SK-N-SH (cell line): ENCODE measurements around the gene GRIP2. TPM values are rescaled to one million over a fixed set of nuclear protein-coding genes. Genes with fewer than 3 reads are reported as not detected.
A peak's percentile ranks its signal among the peaks of the same experiment; 100 is the strongest.

Experiments used
- CTCF ChIA-PET: fragments of 300-600, 350-600 bp; formaldehyde crosslinking; extraction: SDS; loops from one replicate; lab custom pipeline; 2021; lab: Yijun Ruan, JAX
- POLR2A ChIA-PET: fragments of 350-600 bp; sonication (Branson Sonifier 250); formaldehyde crosslinking; extraction: SDS; loops from one replicate; lab custom pipeline; 2020; ENCODE audit warnings: antibody characterized with exemption, inconsistent platforms; lab: Yijun Ruan, JAX
- DNase-seq: peaks from one replicate; pipeline ENCODE4 v3.0.0; 2012
- H2AFZ ChIP-seq: fragments of 200-600 bp; sonication (generic); 2 replicates; pipeline ENCODE4 v1.8.1; 2016; ENCODE audit warnings: antibody characterized with exemption, mild to moderate bottlenecking, low read depth
- H3F3A ChIP-seq: fragments of 200-600 bp; sonication (generic); replicated peaks from 2 replicates; pipeline ENCODE3; 2016; ENCODE audit warnings: antibody characterized with exemption, mild to moderate bottlenecking; ENCODE audit not compliant: insufficient read depth
- H3K27ac ChIP-seq, 2 experiments: fragments of 200-500 bp in 1 of 2; fragments of 200-600 bp in 1 of 2; sonication (Bioruptor generic) in 1 of 2; sonication (generic), shearing (Covaris generic) in 1 of 2; 2 replicates each; pipeline versions ENCODE4 v1.5.1 to v1.6.1; 2014 to 2016; ENCODE audit warnings: low read depth in 2 of 2, inconsistent platforms in 1 of 2, low read length in 1 of 2, mild to moderate bottlenecking in 1 of 2, mixed read lengths in 1 of 2
- H3K27me3 ChIP-seq: fragments of 200-600 bp; sonication (generic), shearing (Covaris generic); 2 replicates; pipeline ENCODE4 v1.6.1; 2016; ENCODE audit warnings: mixed run types; ENCODE audit not compliant: insufficient read depth
- H3K36me3 ChIP-seq, 2 experiments: fragments of 200-500 bp in 1 of 2; fragments of 200-600 bp in 1 of 2; sonication (Bioruptor generic) in 1 of 2; sonication (generic) in 1 of 2; replicated peaks in 1 of 2; 2 replicates each; pipeline versions ENCODE3 to v1.5.1; 2014 to 2016; ENCODE audit warnings: low read length in 1 of 2, mild to moderate bottlenecking in 1 of 2; ENCODE audit not compliant: insufficient read depth in 2 of 2, control insufficient read depth in 1 of 2
- H3K4me1 ChIP-seq, 2 experiments: fragments of 200-500 bp in 1 of 2; fragments of 200-600 bp in 1 of 2; sonication (Bioruptor generic) in 1 of 2; sonication (generic), shearing (Covaris generic) in 1 of 2; 2 replicates each; pipeline versions ENCODE4 v1.5.1 to v1.6.1; 2014 to 2016; ENCODE audit warnings: low read depth in 1 of 2, low read length in 1 of 2, mixed run types in 1 of 2; ENCODE audit not compliant: insufficient read depth in 2 of 2, control insufficient read depth in 1 of 2
- H3K4me2 ChIP-seq: fragments of 200-600 bp; sonication (generic), shearing (Covaris generic); 2 replicates; pipeline ENCODE4 v1.6.1; 2017; ENCODE audit warnings: mixed run types
- H3K4me3 ChIP-seq, 2 experiments: fragments of 200-500 bp in 1 of 2; fragments of 200-600 bp in 1 of 2; sonication (Bioruptor generic) in 1 of 2; sonication (generic), shearing (Covaris generic) in 1 of 2; 2 replicates each; pipeline versions ENCODE4 v1.5.1 to v1.8.1; 2014 to 2016; ENCODE audit warnings: low read depth in 2 of 2, inconsistent platforms in 1 of 2, low read length in 1 of 2, mild to moderate bottlenecking in 1 of 2, mixed read lengths in 1 of 2, moderate library complexity in 1 of 2
- H3K79me2 ChIP-seq: fragments of 200-600 bp; sonication (generic); 2 replicates; pipeline ENCODE4 v1.8.1; 2017; ENCODE audit warnings: mild to moderate bottlenecking; ENCODE audit not compliant: insufficient read depth
- H3K9ac ChIP-seq: fragments of 200-600 bp; sonication (generic); 2 replicates; pipeline ENCODE4 v1.6.1; 2017; ENCODE audit warnings: mixed run types
- H3K9me2 ChIP-seq: fragments of 200-600 bp; sonication (generic); 2 replicates; pipeline ENCODE4 v1.6.1; 2017; ENCODE audit warnings: mixed run types
- H3K9me3 ChIP-seq: fragments of 200-600 bp; sonication (generic); 2 replicates; pipeline ENCODE4 v1.6.1; 2017; ENCODE audit warnings: mixed run types, mild to moderate bottlenecking, moderate library complexity
- H4K20me1 ChIP-seq: fragments of 200-600 bp; sonication (generic); 2 replicates; pipeline ENCODE4 v1.6.1; 2017; ENCODE audit warnings: mild to moderate bottlenecking, mixed run types; ENCODE audit not compliant: insufficient read depth
- CHD2 ChIP-seq: fragments of 150-350 bp; IDR thresholded peaks from 2 replicates; pipeline ENCODE4 v1.6.1; 2018; ENCODE audit warnings: low read length; ENCODE audit not compliant: partially characterized antibody
- ELF1 ChIP-seq: IDR thresholded peaks from 2 replicates; pipeline ENCODE4 v1.4.0; 2012
- EP300 ChIP-seq, 2 experiments: IDR thresholded peaks; 2 replicates each; pipeline versions ENCODE4 v1.4.0 to v1.6.1; 2012; ENCODE audit warnings: borderline replicate concordance in 1 of 2, low read depth in 1 of 2, low read length in 1 of 2
- EZH2phosphoT487 ChIP-seq: fragments of 200-600 bp; sonication (generic); IDR thresholded peaks from 2 replicates; pipeline ENCODE4 v1.6.1; 2017; ENCODE audit warnings: low read depth, mixed run types, mild to moderate bottlenecking, antibody characterized with exemption, moderate library complexity, borderline replicate concordance
- FOSL2 ChIP-seq: IDR thresholded peaks from 2 replicates; pipeline ENCODE4 v1.4.0; 2012; ENCODE audit warnings: low read depth, mild to moderate bottlenecking, moderate library complexity, borderline replicate concordance
- GABPA ChIP-seq: IDR thresholded peaks from 2 replicates; pipeline ENCODE4 v1.4.0; 2012; ENCODE audit warnings: low read depth, mild to moderate bottlenecking
- GATA2 ChIP-seq: sonication (generic); formaldehyde crosslinking; IDR thresholded peaks from 2 replicates; pipeline ENCODE4 v1.5.0; 2020; ENCODE audit warnings: mild to moderate bottlenecking, missing genetic modification reagents
- NFIC ChIP-seq: IDR thresholded peaks from 2 replicates; pipeline ENCODE4 v1.4.0; 2012; ENCODE audit warnings: borderline replicate concordance
- POLR2AphosphoS5 ChIP-seq: IDR thresholded peaks from 2 replicates; pipeline ENCODE4 v1.6.1; 2012; ENCODE audit warnings: low read depth, low read length
- RAD21 ChIP-seq: IDR thresholded peaks from 2 replicates; pipeline ENCODE4 v1.6.1; 2012; ENCODE audit warnings: mild to moderate bottlenecking, low read length
- RXRA ChIP-seq: IDR thresholded peaks from 2 replicates; pipeline ENCODE4 v1.4.0; 2012; ENCODE audit warnings: low read depth, mild to moderate bottlenecking, borderline replicate concordance
- TEAD4 ChIP-seq: IDR thresholded peaks from 2 replicates; pipeline ENCODE4 v1.4.0; 2012; ENCODE audit warnings: mild to moderate bottlenecking, borderline replicate concordance; ENCODE audit not compliant: insufficient read depth
- YY1 ChIP-seq: IDR thresholded peaks from 2 replicates; pipeline ENCODE4 v1.4.0; 2012; ENCODE audit warnings: low read depth, mild to moderate bottlenecking
- WGBS: methylation state at CpG from one replicate; pipeline ENCODE4 v1.1.6; 2017; ENCODE audit warnings: low lambda C conversion rate; 5-methylcytosine and 5-hydroxymethylcytosine counted together
- polyA plus RNA-seq, 3 experiments: library from polyadenylated mRNA; depleted of rRNA; stranded (reverse); fragments of >200 nt; gene quantifications; 2 replicates each; pipeline ENCODE4 v1.2.3, GENCODE V29; 2012
- TF ChIP-seq, protein P1 (sequence below): IDR thresholded peaks from 2 replicates; pipeline ENCODE4; 2012
- TF ChIP-seq, protein P2 (sequence below): IDR thresholded peaks from 2 replicates; pipeline ENCODE4 v1.4.0; 2012; ENCODE audit warnings: low read depth, borderline replicate concordance
- TF ChIP-seq, protein P3 (sequence below): fragments of 150-350 bp; IDR thresholded peaks from 2 replicates; pipeline ENCODE4 v1.6.1; 2016; ENCODE audit warnings: mild to moderate bottlenecking, low read depth, low read length
- TF ChIP-seq, protein P4 (sequence below): fragments of 150-350 bp; IDR thresholded peaks from 2 replicates; pipeline ENCODE4 v1.6.1; 2017; ENCODE audit warnings: antibody characterized with exemption, low read length, low read depth, borderline replicate concordance
- TF ChIP-seq, protein P5 (sequence below): IDR thresholded peaks from 2 replicates; pipeline ENCODE4 v1.4.0; 2012; ENCODE audit warnings: low read depth, borderline replicate concordance
- TF ChIP-seq, protein P6 (sequence below): IDR thresholded peaks from 2 replicates; pipeline ENCODE4 v1.6.1; 2012; ENCODE audit warnings: mild to moderate bottlenecking, low read depth, low read length, moderate library complexity

GRIP2 gene
- polyA plus RNA-seq, 1 of the 3 experiments (the other 2 are of a cell fraction): 0.15 TPM

DNA sequence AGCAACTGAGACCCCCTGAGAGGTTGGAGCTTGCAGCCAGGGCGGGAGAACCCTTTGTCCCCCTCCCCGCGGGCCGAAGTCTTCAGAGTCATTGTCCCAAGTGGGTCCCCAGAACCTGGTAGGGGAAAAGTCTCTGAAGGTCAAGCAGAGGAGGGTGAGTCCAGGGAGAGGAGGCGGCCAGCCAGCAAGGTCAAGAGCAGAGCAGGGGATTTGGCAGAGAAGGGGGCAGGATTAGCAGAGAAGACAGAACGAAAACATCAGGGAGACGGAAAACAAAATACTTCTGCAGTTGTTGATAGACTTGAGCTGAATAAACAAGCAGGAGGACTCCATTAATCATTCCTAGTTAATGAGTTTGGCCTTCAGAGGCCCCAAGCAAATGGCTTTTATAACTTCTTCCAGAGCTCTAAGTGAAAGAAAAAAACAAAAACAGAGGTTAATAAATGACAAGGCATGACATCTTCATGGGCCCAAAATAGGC is 66.7 kb downstream of the GRIP2 start (continued):
- TF ChIP-seq NFIC (no peak), TEAD4 (no peak), YY1 (no peak), RAD21 (no peak), ELF1 (no peak), FOSL2 (no peak), GATA2 (no peak), GABPA (no peak)
- TF ChIP-seq, protein P1, sequence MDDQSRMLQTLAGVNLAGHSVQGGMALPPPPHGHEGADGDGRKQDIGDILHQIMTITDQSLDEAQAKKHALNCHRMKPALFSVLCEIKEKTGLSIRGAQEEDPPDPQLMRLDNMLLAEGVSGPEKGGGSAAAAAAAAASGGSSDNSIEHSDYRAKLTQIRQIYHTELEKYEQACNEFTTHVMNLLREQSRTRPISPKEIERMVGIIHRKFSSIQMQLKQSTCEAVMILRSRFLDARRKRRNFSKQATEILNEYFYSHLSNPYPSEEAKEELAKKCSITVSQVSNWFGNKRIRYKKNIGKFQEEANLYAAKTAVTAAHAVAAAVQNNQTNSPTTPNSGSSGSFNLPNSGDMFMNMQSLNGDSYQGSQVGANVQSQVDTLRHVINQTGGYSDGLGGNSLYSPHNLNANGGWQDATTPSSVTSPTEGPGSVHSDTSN: no peak

DNA sequence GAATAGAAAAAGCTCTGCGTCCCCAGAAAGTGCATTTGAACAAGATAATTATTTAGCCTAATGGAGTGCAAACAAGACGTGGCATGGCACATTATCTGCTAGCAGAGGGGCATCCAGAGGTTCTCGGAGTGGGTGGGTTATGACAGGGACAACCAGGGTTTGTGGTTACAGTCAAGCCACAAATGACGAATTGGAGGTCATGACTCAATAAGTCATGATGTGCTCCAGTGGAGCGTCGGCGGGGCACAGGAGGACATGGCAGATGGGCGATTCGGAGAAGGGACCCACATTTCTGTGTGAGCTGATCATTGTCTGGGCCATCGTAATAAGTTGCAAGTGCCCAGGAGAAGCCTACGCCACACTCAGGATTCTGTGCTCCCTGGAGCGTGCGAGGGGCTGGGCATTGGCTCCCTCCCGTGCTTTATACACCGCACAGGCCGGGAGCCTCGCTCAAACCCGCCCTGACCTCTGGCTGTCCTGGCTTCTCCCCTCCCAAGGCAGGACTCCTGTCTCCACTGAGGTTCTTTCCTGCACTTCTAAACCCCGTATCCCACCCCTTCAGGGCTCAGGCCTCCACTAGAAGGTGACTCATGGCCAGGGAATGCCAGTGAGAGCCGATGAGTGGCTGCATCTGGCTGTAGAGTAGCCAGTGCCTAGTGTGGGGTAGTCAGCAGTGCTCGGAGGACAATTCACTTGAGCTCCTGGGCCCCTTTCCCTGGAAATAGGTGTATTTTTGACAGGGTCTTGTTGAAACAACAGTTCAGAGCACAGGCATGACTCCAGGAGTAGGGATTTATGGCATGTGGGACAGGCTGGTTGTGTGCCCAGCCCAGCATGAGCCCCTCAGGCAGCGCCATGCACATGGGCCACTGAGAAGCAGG is 67.4 kb downstream of the GRIP2 start:
- Histone ChIP-seq H3K4me3 (no peak overlapping the region), H3K4me1 (peaks cover 4 to 23% of the 10 kb centered on the region in 2 experiments; a peak in 3 of 4 replicates), H3K9me2 (no peaks in the 10 kb centered on the region), H3K27me3 (no peaks in the 10 kb centered on the region), H3K27ac (peak overlapping the region; percentile 43 to 83; a peak in 3 of 4 replicates), H3K36me3 (peaks cover 11 to 17% of the 10 kb centered on the region in 2 experiments), H2AFZ (no peak overlapping the region), H3K9me3 (no peaks in the 10 kb centered on the region), H3K9ac (peak overlapping the region; percentile 33; the same call in 1 of the 2 replicates), H3F3A (peaks cover 10% of the 10 kb centered on the region), H3K79me2 (no peaks in the 10 kb centered on the region), H3K4me2 (peak overlapping the region; percentile 63), H4K20me1 (no peaks in the 10 kb centered on the region)
- ChIA-PET POLR2A (no interaction called here), CTCF (interaction anchor here (0.8 to 2.3 kb wide), 8 partner anchors 10 to 319 kb away, joined by 3 to 6 read pairs (median 4); no protein-coding TSS in a partner anchor)
- WGBS: 29% methylated on average over 12 of the region's 22 CpGs
- DNase-seq: no peak
- no peak for TF ChIP-seq CHD2
- TF ChIP-seq, protein P2, sequence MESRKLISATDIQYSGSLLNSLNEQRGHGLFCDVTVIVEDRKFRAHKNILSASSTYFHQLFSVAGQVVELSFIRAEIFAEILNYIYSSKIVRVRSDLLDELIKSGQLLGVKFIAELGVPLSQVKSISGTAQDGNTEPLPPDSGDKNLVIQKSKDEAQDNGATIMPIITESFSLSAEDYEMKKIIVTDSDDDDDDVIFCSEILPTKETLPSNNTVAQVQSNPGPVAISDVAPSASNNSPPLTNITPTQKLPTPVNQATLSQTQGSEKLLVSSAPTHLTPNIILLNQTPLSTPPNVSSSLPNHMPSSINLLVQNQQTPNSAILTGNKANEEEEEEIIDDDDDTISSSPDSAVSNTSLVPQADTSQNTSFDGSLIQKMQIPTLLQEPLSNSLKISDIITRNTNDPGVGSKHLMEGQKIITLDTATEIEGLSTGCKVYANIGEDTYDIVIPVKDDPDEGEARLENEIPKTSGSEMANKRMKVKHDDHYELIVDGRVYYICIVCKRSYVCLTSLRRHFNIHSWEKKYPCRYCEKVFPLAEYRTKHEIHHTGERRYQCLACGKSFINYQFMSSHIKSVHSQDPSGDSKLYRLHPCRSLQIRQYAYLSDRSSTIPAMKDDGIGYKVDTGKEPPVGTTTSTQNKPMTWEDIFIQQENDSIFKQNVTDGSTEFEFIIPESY: no peak
- TF ChIP-seq, protein P3, sequence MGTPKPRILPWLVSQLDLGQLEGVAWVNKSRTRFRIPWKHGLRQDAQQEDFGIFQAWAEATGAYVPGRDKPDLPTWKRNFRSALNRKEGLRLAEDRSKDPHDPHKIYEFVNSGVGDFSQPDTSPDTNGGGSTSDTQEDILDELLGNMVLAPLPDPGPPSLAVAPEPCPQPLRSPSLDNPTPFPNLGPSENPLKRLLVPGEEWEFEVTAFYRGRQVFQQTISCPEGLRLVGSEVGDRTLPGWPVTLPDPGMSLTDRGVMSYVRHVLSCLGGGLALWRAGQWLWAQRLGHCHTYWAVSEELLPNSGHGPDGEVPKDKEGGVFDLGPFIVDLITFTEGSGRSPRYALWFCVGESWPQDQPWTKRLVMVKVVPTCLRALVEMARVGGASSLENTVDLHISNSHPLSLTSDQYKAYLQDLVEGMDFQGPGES: no peak
- TF ChIP-seq, protein P4, sequence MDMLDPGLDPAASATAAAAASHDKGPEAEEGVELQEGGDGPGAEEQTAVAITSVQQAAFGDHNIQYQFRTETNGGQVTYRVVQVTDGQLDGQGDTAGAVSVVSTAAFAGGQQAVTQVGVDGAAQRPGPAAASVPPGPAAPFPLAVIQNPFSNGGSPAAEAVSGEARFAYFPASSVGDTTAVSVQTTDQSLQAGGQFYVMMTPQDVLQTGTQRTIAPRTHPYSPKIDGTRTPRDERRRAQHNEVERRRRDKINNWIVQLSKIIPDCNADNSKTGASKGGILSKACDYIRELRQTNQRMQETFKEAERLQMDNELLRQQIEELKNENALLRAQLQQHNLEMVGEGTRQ: no peak
- no peak for TF ChIP-seq EZH2phosphoT487
- peak; percentile 93 for TF ChIP-seq FOSL2
- TF ChIP-seq TEAD4: peak; percentile 68
- TF ChIP-seq RXRA: peak; percentile 20; the same call in 1 of the 2 replicates
- no peak for TF ChIP-seq POLR2AphosphoS5
- TF ChIP-seq, protein P5, sequence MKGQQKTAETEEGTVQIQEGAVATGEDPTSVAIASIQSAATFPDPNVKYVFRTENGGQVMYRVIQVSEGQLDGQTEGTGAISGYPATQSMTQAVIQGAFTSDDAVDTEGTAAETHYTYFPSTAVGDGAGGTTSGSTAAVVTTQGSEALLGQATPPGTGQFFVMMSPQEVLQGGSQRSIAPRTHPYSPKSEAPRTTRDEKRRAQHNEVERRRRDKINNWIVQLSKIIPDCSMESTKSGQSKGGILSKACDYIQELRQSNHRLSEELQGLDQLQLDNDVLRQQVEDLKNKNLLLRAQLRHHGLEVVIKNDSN: no peak
- TF ChIP-seq, protein P6, sequence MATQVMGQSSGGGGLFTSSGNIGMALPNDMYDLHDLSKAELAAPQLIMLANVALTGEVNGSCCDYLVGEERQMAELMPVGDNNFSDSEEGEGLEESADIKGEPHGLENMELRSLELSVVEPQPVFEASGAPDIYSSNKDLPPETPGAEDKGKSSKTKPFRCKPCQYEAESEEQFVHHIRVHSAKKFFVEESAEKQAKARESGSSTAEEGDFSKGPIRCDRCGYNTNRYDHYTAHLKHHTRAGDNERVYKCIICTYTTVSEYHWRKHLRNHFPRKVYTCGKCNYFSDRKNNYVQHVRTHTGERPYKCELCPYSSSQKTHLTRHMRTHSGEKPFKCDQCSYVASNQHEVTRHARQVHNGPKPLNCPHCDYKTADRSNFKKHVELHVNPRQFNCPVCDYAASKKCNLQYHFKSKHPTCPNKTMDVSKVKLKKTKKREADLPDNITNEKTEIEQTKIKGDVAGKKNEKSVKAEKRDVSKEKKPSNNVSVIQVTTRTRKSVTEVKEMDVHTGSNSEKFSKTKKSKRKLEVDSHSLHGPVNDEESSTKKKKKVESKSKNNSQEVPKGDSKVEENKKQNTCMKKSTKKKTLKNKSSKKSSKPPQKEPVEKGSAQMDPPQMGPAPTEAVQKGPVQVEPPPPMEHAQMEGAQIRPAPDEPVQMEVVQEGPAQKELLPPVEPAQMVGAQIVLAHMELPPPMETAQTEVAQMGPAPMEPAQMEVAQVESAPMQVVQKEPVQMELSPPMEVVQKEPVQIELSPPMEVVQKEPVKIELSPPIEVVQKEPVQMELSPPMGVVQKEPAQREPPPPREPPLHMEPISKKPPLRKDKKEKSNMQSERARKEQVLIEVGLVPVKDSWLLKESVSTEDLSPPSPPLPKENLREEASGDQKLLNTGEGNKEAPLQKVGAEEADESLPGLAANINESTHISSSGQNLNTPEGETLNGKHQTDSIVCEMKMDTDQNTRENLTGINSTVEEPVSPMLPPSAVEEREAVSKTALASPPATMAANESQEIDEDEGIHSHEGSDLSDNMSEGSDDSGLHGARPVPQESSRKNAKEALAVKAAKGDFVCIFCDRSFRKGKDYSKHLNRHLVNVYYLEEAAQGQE: no peak
- TF ChIP-seq GATA2: no peak
- peak in 1 of 2 experiments; percentile 13; a peak in 1 of 4 replicates for TF ChIP-seq EP300 (IDR thresholded peaks at IDR 0.05; ENCODE audit: borderline replicate concordance in 1 of 2, low read depth in 1 of 2, low read length in 1 of 2)
